GM21367 (cell line): ENCODE data around the gene SORBS2.

Experiments used
- ATAC-seq: cut with Tn5 transposase; IDR thresholded peaks from one replicate; pipeline ENCODE4 v1.9.1; 2021; ENCODE audit not compliant: unreplicated experiment

The SORBS2 gene

GRCh38 chr4:185805979-185806378 is 6.0 kb downstream of the SORBS2 start:
- ATAC-seq: no peak

DNA sequence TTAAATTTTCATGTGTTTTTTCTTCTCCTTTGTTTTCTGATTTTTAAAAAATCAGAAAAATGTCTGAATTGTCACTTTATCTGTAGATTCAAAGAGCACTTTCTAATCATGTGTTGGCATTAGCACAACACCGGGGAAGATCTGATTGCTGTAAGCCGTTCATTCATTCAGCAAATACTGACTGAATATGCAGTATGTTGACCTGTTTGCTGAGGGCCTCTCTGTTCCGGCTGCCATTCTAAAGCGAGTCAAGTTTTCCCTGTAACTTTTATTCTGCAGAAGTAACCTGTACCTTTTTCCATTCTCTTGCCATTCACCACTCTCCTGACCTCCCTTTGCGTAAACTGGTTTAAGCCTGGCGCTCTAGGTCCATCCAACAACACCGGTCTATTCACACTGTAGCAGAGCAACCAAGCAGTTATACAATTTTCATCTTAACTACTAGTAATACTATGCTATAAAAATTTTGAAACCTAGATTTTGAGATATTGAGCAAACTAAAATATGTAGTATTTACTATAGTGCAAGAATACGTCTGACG is 6.7 kb downstream of the SORBS2 start:
- ATAC-seq: no peak

DNA sequence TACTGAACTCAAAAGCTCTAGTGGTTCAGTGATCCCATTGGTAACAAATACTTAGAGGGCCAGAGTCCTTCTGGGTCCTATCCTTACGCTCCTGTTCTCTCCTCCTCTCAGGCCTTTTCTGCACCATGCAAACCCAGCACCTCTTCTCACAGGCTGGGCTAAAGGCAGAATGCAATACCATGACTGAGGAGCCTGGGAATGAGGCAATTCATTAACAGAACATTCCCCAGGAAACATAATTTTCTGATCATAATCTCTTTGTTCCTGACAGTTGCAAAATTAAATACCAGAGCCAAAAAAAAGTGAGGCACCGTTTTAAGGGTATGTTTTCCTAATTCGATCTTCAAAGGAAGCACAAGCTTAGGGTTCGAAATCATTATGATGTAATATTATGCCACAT is 9.0 kb downstream of the SORBS2 start:
- ATAC-seq: no peak

GRCh38 chr4:185801471-185801870 is 10.5 kb downstream of the SORBS2 start:
- ATAC-seq: no peak

- no peak for ATAC-seq
These were observed 11.6 kb downstream of the SORBS2 start for GRCh38 chr4:185800266-185800945.

DNA sequence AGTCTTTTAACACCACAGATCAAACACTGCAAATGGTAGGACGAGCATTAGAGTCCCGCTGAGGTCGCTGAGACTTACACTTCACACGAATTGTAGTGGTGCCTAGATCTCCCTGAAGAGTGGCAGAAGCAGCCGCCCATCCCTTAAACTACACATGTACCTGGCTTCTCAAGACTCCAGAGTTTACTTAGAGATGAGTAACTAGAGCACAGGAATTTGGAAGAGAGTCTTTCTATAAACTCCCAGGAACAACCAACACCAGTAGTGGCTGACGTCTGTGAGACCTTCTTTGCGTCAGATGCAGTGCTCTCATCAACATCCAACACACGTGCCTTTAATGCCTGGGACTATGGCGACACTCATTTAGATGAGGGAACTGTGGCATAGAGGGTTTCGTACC is 12.6 kb downstream of the SORBS2 start:
- ATAC-seq: no peak

- ATAC-seq: no peak
These were observed 14.2 kb downstream of the SORBS2 start for GRCh38 chr4:185797596-185798338.

- no peak for ATAC-seq
These were observed 15.0 kb downstream of the SORBS2 start for GRCh38 chr4:185797018-185797417.

DNA sequence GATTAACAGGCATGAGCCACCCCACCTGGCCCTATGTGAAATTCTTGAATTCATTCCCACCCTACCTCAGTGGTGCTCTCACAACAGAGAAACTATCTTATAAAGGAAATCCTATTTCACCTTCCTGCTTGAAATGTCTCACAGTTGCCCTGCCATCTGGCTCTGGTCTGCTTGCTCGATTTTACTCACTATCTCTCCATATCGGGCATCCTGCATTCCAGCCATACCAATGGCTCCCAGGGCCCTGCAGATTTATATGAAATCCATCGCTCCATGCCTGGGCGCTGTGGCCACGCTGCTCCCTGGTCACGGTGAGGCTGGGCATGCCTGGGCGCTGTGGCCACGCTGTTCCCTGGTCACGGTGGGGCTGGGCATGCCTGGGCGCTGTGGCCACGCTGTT is 15.8 kb downstream of the SORBS2 start:
- ATAC-seq: no peak

DNA sequence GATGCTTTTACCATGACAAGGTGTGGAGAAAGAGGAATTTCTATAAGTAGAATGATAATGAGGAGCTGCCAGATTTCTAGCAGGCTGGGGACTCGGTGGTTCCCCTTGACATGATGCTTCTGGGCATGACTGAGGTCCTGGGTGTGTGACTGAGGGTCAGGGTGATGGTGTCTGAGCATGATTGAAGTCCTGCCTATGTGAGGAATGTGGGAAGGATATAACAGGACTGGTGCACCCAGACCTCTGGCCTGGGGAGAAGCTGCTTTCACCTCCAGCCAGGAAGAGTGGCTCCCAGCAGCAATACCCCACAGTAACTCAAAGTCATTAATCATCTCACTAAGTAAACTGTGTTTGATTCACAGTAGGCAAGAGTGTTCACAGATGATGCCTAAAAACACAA is 17.4 kb downstream of the SORBS2 start:
- no peak for ATAC-seq

DNA sequence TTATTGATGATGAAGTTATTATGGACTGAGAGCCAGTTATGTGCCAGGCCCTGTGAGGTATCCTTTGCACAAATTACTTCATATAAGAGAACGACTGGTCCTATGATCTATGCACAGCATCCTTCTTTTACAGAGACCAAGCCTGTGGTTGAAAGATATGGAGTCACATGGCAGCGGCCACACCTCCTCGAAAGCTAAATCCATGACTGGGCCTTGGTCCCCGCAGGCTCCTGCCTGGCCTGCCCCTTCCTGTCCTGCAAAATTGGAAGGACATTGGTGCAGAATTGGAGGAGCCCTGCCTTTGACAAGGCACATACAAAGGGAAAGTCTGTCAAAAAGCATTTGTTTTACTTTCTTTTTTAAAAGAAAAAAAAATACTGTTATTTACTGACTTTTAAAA is 18.3 kb downstream of the SORBS2 start:
- ATAC-seq: no peak

DNA sequence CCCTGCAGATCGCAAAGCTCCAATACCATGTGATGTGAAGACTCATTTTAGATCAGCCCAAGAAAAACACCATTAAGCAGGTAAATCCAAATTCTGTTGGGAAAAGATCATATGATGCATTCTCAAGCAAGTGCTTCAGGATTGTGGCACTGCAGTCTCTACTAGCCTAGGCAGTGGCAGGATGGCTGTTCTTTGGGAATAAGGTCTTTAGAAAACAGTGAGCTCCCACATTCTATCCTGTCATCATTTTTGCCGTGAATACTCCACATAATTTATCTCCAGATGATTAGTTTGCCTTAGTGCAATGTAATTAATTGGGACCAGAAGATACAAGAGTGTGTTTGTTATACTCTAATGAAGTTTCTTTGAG is 18.9 kb downstream of the SORBS2 start:
- no peak for ATAC-seq

GRCh38 chr4:185792384-185793115 is 19.4 kb downstream of the SORBS2 start:
- no peak for ATAC-seq

GRCh38 chr4:185787926-185788679 is 23.9 kb downstream of the SORBS2 start:
- no peak for ATAC-seq

DNA sequence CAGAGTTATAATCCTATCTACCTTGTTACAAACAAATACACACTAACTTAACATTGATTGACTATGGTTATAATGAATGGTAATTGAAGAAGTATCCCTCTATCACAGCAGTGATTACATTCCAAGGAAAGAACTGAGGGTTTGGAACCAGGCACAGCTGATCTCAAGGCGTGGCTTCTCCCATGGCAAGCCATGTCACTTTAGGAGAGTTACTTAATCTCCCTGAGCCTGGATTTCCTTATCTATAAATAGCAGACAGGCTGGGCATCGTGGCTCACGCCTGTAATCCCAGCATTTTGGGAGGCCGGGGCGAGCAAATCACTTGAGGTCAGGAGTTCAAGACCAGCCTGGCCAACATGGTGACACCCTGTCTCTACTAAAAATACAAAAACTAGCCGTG is 25.6 kb downstream of the SORBS2 start:
- no peak for ATAC-seq

DNA sequence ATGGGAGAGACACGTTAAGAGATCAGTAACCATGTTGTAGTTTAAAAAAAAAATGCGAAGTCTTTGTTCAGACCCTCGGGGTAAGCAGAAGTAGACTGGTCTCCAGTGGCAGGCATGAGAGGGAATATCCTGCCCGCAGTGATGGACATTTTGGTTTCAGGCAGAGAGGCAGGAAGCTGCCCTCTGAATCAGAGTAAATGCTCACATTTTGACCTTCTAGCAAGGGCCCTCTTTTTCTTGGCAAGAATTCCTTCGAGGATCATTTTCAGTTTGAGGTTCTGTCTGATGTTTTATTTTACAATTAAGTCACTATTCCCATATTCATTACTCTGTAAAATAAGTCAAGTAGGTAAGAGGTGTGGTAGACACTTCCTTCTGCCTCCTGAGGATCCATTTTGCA is 28.4 kb downstream of the SORBS2 start:
- no peak for ATAC-seq

GRCh38 chr4:185782523-185782922 is 29.5 kb downstream of the SORBS2 start:
- no peak for ATAC-seq

DNA sequence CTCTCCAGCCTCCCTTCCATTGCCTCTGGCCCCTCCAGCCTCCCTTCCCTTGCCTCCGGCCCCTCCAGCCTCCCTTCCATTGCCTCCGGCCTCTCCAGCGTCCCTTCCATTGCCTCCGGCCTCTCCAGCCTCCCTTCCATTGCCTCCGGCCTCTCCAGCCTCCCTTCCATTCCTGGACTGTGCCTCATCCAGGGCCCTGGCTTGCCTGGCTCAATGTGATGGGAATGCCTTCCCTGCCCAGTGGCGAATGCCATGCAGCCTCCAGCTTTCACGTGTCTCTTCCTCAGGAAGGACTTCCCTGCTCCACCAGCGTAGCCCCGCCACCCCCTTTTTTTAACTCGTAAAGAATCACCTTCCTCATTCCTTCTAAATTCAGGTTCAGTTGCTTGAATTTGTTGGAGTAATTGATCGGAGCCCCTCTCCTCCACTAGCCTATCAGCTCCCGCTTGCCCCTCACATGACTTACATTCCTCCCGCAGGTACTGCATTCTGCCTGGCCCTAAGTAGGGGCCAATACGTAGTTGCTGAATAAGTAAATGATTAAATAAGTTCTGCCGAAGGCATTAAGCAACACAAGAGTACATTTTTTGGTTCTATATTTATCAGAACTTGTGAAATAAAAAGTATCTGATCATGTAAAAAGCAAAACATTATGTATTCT is 30.3 kb downstream of the SORBS2 start:
- no peak for ATAC-seq

DNA sequence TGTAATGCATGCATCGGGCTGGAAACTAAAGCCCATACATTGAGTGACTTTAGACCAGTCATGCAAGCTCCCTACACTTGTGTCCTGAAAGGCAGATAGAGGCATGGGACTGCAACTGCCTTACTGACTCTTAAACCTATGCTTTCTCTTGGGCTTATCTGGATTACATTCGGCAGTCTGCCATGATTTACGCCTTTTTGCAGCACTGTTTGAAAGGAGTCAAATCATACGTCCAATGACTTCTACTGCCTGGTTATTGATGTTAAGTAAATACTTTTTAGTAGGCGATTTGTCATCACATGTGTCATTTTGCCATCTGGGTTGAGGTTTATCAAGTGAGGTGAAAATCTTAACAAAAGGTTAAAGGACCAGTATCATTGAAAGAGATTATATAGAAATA is 31.5 kb downstream of the SORBS2 start:
- no peak for ATAC-seq

DNA sequence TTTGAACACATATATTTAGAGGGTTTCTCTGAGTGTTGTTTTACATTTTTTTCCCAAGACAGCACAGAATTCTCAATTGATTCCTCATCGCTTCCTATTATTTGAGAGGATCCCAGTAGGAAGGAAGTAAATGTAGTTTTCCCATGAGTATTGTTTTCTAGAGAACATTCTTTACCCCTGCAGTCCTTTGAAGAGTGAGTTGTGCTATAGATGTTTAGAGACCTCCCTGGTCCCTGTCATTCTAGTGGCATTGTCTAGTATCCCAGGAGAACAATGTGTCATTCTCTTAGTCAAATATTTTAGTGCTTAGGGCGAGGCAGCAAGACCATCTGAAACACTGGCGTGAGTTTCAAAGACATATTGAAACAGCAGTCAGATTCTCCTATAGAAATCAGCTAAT is 32.5 kb downstream of the SORBS2 start:
- ATAC-seq: no peak

GRCh38 chr4:185778307-185778706 is 33.7 kb downstream of the SORBS2 start:
- ATAC-seq: no peak
